M059J (cell line): ENCODE data around the gene ANLN. TPM values are rescaled to one million over a fixed set of nuclear protein-coding genes. Genes with fewer than 3 reads are reported as not detected.

Source experiments
- DNase-seq: peaks from one replicate; pipeline ENCODE4 v3.0.0-alpha.2; 2012; ENCODE audit warnings: low read depth
- total RNA-seq: library from RNA; depleted of rRNA; stranded (reverse); fragments of >200 nt; shearing (Covaris generic); gene quantifications from 2 replicates; pipeline ENCODE4 v1.2.3, GENCODE V29; 2014; rRNA removed

Gene ANLN
- total RNA-seq, 1 experiment from 2014 or later, result 285 TPM

- DNase-seq, result no peak
These were observed 108.1 kb downstream of the ANLN start for GRCh38 chr7:36497775-36498174.

Other genes starting within 250 kb of the ANLN start
- 12.3 and 24.3 TPM in 2 replicates for gene EEPD1, start 236.6 kb upstream of the ANLN start, total RNA-seq